Measurements from ENCODE around the gene AGBL2.
"Not testable (repeated sequence)": the region's sequence is repeated elsewhere in the genome, so short reads cannot be mapped to it uniquely, and the experiment has no call there.

AGBL2 gene

DNA sequence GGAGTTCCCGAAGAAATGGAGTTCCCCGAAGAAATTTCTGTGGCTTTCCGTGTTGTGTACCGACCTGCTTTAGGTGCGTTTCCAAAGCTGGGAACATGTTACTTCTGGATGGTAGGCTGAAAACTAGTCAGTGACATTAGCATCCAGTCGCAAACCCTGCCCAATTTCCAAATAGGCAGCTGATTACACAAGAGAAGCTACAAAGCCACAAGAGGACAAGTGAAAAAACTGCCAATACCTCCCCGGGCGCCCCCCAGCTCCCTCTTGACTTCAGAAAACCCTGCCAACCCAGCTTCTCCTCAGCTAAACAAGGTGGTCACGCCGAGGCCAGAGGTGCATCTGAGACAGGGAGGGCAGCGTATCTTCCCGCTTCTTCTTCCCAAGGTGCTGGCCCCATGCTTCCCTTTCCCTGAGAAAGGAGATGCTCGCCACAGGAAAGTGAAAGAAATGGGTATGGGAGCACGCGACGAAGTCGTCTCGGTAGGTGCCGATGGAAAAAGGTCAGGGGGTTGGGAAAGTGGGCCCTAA, 551 bp downstream of the AGBL2 start:
- H3K4me3 ChIP-seq (ENCODE audit: low read length): peak overlapping the region; percentile 68; the same call in 1 of the 2 replicates
- no peak for TF ChIP-seq ZNF274 (IDR thresholded peaks at IDR 0.05; ENCODE audit: low read depth, low read length)

DNA sequence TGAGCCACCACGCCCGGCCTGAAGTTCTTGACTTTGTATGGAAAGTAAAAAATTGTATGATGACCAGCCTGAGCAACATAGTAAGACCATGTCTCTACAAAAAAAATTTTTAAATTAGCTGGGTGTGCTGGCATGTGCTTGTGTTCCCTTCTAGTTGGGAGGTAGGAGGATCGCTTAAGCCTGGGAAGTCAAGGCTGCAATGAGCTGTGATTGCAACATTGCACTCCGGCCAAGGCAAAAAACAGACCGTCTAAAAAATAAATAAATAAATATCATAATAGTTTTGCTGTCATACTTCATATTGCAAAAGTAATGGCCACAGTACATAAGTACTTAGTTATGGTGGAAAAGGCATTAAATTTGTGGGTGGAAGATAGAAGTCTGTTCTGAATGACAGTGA, 3.4 kb downstream of the AGBL2 start:
- TF ChIP-seq ZNF274 (IDR thresholded peaks at IDR 0.05; ENCODE audit: low read depth, low read length): no peak
- no peak overlapping the region for H3K4me3 ChIP-seq (ENCODE audit: low read length)

DNA sequence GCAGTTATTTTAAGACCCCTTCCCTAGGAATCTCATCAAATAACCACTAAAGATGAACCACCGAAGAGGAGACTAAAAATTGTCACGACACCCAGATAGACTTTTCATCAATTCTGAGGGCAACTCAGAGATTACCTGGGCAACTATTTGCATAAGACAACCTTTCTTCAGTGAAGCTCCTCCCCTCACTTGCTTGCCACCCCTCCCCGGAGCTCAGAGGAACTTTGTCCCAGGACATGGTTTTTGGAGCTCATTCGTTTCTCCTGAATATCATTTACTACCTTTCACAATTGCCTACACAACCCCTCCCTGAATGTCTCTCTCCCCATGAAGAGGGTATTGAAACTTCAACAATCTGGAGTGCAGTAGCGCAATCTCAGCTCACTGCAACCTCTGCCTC, 3.9 kb downstream of the AGBL2 start:
- H3K4me3 ChIP-seq (ENCODE audit: low read length): no peak overlapping the region
- no peak for TF ChIP-seq ZNF274 (IDR thresholded peaks at IDR 0.05; ENCODE audit: low read depth, low read length)

DNA sequence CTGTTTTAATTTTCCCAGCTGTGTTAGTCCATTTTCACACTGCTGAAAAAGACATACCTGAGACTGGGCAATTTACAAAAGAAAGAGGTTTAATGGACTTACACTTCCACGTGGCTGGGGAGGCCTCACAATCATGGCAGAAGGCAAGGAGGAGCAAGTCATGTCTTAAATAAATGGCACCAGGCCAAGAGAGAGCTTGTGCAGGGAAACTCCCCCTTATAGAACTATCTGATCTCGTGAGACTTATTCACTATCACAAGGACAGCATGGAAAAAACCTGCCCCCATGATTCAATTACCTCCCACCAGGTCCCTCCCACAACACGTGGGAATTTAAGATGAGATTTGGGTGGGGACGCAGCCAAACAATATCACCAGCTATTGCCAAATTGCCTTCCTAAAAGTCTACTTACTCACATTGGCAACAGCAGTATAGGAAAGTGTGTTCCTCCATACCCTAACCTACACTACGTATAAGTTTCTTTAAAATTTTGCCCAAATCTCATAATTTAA, 7.8 kb downstream of the AGBL2 start:
- not testable (repeated sequence) for H3K4me3 ChIP-seq (ENCODE audit: low read length)

DNA sequence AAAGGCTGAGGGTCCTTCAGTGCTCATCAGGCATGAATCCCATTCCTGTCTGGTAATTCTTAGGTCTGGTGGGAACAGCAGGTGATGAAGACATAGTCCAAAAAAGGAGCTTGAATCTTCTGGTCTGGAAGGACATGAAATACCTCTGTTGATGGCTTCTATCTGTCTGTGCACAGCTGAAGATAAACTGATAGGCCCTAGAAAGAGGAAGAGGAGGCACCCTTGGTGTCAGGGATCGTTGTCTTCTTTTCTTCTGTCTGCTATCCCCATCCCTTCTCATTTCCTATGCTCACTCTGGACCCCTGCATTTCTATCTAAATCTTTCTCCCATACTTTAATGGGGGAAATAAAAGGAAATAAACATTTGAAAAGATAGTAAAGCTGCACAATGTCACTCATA, 9.4 kb downstream of the AGBL2 start:
- TF ChIP-seq ZNF274 (IDR thresholded peaks at IDR 0.05; ENCODE audit: low read depth, low read length): no peak
- no peak overlapping the region for H3K4me3 ChIP-seq (ENCODE audit: low read length)

DNA sequence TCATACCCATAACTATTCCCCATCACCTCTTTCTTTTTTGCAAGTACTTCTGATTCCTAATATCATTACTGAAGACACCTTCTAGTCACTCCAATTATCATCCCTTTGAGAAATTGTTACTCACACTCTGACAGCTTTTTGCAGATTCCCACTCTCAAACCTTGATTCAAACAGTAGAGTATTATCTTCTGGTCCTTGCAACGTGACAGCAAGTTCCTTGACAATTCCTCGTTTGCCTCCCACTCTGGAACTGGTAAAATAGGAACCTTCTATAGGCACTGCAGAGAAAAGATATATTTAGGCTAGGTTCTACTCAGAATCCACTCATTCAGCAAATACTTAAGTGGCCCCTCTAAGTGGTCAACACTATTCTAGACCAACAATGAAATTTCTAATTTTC, 23.2 kb downstream of the AGBL2 start:
- TF ChIP-seq ZNF274 (IDR thresholded peaks at IDR 0.05; ENCODE audit: low read depth, low read length): no peak
- no peak overlapping the region for H3K4me3 ChIP-seq (ENCODE audit: low read length)

DNA sequence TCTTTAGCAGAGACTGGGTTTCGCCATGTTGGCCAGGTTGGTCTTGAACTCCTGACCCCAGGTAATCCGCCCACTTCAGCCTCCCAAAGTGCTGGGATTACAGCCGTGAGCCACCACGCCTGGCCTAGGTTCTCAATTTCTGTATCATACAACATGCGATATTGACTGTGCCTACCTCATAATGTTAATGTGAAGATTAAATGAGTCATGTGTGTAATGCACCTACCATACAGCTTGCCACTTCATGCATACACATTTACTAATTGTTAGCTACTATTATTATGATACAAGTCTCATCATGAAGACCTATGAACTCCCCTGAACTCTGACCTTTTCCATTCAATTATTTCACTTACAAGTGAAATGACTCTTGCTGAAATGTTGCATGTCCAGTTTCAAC, 25.7 kb downstream of the AGBL2 start:
- TF ChIP-seq ZNF274 (IDR thresholded peaks at IDR 0.05; ENCODE audit: low read depth, low read length): no peak
- no peak overlapping the region for H3K4me3 ChIP-seq (ENCODE audit: low read length)

DNA sequence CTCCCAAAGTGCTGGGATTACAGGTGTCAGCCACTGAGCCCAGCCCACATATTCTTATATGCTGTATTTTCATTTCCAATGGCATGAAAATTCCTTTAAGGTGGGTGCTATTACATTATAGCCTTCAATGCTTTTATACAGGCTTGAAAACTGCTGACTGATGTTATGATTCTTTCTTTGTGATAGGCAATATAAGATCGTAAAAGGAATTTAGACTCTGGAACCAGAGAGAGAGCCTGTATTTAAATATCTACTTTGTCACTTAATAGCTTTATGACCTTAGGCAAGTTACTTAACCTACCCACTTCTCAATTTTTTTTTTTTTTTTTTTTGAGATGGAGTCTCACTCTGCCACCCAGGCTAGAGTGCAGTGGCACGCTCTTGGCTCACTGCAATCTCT, 26.2 kb downstream of the AGBL2 start:
- no peak for TF ChIP-seq ZNF274 (IDR thresholded peaks at IDR 0.05; ENCODE audit: low read depth, low read length)
- no peak overlapping the region for H3K4me3 ChIP-seq (ENCODE audit: low read length)

DNA sequence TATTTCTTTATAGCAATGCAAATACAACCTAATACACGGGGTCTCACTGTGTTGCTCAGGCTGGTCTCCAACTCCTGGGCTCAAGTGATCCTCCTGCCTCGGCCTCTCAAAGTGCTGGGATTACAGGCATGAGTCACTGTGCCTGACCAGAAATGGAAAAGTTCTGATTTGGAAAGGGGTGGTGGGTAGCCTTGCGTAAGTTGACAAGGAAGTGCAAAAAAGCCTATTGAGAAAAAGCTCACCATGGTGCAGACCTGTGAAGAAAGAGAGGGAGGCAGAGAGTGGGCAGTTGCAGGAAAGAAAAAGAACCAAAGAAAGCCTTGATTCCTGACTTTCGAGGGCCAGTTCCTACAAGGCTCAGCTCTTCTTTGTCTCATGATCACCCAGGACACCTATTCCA, 27.1 kb downstream of the AGBL2 start:
- TF ChIP-seq ZNF274 (IDR thresholded peaks at IDR 0.05; ENCODE audit: low read depth, low read length): no peak
- no peak overlapping the region for H3K4me3 ChIP-seq (ENCODE audit: low read length)

DNA sequence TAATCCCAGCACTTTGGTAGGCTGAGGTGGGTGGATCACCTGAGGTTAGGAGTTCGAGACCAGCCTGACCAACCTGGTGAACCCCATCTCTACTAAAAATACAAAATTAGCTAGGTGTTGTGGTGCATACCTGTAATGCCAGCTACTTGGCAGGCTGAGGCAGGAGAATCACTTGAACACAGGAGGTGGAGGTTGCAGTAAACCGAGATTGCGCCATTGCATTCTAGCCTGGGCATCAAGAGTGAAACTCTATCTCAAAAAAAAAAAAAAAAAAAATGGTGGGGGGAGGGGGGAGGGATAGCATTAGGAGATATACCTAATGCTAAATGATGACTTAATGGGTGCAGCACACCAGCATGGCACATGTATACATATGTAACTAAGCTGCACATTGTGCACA, 28.5 kb downstream of the AGBL2 start:
- H3K4me3 ChIP-seq (ENCODE audit: low read length): not testable (repeated sequence)

DNA sequence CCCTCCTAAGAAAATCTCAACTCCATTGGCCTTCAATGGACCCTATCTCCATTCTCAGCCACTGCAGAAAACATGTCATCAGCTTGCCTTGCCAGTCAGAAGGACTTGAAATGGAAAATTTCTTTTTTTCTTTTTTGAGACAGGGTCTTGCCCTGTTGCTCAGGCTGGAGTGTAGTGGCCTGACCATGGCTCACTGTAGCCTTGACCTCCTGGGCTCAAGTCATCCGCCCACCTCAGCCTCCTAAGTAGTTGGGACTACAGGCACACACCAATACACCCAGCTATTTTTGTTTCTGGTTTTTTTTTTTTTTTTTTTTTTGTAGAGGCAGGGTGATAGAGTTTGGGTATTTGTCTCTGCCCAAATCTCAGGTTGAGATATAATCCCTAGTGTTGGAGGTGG, 29.0 kb downstream of the AGBL2 start:
- H3K4me3 ChIP-seq (ENCODE audit: low read length): no peak overlapping the region
- TF ChIP-seq ZNF274 (IDR thresholded peaks at IDR 0.05; ENCODE audit: low read depth, low read length): no peak

DNA sequence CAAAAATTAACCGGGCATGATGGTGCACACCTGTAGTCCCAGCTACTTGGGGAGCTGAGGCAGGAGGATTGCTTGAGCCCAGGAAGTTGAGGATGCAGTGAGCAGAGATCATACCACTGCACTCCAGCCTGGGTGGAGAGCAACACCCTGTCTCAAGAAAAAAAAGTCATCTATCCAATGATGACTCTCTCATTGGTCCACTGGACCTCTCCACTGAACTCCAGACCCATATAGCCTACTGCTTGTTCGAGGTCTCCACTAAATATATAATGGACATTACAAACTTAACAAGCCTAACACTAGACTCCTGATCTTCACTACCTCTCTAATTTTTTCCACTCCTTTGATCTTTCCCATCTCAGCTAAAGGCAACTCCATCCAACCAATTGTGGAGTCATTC, 39.3 kb downstream of the AGBL2 start:
- no peak for TF ChIP-seq ZNF274 (IDR thresholded peaks at IDR 0.05; ENCODE audit: low read depth, low read length)
- H3K4me3 ChIP-seq (ENCODE audit: low read length): no peak overlapping the region

DNA sequence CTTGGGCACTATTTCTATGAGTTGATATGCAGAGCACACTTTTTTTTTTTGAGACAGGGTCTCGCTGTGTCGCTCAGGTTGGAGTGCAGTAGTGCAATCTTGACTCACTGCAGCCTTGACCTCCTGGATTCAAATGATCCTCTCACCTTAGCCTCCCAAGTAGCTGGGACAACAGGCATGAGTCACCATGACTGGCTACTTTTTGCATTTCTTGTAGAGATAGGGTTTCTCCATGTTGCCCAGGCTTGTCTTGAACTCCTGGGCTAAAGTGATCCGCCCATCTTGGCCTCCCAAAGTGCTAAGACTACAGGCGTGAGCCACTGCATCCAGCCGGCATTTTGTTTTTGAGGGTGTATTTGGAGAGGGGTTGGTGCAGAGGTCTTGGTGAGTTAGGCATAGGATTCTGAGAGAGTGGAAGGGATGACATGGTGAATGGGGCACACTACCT, 42.9 kb downstream of the AGBL2 start:
- TF ChIP-seq ZNF274 (IDR thresholded peaks at IDR 0.05; ENCODE audit: low read depth, low read length): no peak

DNA sequence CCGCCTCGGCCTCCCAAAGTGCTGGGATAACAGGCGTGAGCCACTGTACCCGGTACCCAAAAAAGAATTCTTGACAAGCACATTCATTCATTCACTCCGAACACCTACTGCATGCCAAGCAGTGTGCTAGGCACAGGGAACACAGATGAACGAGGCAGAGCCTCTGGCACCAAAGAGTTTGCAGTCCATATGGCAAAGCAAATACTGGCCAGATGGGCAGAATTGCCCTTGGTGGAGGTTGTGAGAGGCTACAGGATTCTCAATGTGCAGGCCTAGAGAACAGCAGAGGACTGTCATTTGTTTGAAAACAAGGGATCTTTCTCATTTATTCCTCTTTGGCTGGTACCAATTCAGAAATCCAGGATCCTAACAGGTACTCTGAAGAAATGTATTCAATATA, 45.3 kb downstream of the AGBL2 start:
- no peak overlapping the region for H3K4me3 ChIP-seq (ENCODE audit: low read length)
- TF ChIP-seq ZNF274 (IDR thresholded peaks at IDR 0.05; ENCODE audit: low read depth, low read length): no peak

More for the DNA sequence above, 42.9 kb downstream of the AGBL2 start:
- H3K4me3 ChIP-seq (ENCODE audit: low read length): no peak overlapping the region

DNA sequence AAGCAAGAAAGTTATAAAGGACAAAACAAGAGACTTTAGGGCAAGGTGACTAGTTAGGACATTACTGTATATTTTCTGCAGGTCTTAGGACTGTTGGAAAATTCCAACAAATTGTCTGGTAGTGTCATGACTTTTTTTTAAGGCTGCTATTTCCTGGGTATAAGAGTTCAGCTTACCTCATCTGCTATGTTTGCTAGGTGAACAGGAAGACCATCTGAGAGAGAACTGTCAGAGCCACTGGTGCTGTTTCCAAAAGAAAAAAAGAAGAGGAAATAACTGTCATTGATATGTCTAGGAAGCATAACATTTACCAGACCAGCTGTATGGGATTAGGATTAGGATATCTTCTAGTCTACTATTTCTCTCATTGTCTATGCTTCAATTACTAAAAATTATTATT, 46.5 kb downstream of the AGBL2 start:
- no peak overlapping the region for H3K4me3 ChIP-seq (ENCODE audit: low read length)
- no peak for TF ChIP-seq ZNF274 (IDR thresholded peaks at IDR 0.05; ENCODE audit: low read depth, low read length)

DNA sequence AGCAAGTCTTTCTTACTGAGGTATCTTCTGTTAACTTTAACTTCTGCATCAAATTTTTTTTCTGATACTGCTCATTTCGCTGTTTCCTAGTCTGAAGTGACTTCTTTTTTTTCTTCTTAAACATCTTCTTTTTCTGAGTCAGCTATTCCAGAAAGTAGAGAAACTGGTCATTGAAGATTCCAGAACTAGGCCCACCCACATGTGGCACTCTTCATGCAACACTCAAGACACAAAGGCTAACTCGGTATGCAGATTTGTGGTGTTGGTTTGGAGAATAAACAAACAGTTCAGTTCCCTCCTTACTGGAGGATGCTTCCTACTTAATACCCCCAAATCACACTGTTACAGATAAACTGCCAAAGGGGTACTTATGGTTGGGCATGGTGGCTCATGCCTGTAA, 47.6 kb downstream of the AGBL2 start:
- no peak overlapping the region for H3K4me3 ChIP-seq (ENCODE audit: low read length)
- no peak for TF ChIP-seq ZNF274 (IDR thresholded peaks at IDR 0.05; ENCODE audit: low read depth, low read length)
